GM19099 (cell line): ENCODE results near the gene HS6ST3.

Source experiments
- POLR2A ChIP-seq: IDR thresholded peaks from 3 replicates; pipeline ENCODE4 v1.6.1; 2011; ENCODE audit warnings: low read depth; ENCODE audit not compliant: insufficient read length; ENCODE audit errors: extremely low read depth

Gene HS6ST3

DNA sequence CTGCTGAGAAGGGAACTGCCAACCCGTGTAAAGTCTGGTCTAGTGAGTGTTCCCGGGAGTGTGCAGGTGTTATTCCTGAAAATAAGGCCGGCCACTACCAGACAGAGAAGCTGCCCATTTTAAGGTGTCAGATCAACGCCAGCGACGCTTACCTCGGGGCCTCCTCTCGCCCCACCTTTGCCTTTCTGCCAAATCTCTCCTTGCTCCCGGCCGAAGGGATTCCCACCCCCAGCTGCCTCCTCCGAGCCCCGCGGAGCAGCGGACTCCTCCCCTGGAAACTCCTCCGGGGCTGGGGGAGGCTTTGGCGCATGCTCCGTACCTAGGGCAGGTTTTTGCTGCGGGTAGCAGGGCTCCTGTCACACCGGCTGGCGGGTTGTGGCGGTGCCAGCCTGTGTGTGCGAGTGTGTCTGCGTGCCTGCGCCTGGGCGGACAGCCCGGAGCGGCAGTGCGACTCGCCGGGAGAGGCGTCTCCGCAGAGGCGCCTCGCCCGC, at the start of gene HS6ST3:
Gene HS6ST3 (plus strand): TSS at position 359 of the 491 bp plus-strand sequence.
- no peak for TF ChIP-seq POLR2A

DNA sequence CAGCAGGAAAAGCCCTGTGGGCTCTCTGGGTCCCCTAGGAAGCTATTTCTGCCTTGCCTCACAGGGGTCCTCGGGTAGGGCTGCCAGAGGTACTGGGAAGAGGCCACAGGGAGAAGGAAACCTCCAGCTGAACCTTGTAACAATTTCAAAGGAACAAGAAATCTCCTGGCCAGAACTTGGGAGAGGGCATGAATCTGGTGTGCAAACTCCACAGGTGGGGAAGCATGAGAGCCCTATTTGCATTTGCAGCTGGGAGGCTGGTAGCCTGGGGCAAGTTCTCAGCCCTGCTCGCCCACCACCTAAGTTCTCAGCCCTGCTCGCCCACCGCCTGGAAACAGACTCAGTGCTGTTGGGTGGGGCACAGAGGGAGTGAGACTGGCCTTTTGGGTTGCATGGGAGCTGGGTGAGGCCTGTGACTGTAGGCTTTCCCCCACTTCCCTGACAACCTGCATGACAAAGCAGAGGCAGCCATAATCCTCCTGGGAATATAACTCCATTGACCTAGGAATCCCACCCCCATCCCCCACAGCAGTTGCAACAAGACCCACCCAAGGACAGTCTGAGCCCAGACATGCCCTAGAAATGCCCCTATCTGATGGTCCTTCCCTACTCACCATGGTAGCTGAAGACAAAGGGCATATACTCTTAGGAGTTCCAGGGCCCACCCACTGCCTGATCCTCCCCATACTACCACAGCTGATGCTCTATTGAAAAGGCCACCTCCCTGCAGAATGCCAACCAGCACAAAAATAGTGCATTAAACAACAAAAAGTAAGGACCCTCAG, 48.4 kb upstream of the HS6ST3 start:
- no peak for TF ChIP-seq POLR2A

DNA sequence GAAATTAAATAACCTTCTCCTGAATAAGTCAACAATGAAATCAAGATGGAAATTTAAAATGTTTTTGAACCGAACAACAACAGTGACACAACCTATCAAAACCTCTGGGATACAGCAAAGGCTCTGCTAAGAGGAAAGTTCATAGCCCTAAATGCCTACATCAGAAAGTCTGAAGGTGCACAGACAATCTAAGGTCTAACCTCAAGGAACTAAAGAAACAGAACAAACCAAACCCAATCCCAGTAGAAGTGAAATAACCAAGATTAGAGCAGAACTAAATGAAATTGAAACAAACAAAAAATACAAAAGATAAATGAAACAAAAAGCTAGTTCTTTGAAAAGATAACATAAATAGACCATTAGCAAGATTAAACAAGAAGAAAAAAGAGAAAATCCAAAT, 45.7 kb upstream of the HS6ST3 start:
- TF ChIP-seq POLR2A = no peak

DNA sequence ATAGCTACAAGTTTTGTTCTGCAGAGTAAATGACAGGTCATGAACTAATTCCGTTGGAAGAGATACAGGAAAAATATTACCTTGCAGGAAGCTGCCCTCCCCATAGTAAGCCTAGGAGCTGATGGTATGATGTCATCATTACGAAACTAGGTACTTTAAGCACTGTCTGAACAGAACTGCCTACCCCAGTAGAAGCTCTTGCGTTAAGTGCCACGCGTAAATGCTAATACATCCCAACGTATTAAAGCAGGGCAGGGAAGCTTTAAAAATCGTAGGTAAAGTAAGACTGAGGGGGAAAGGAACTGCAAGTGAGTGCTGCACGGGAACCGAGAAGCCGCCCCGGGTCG, 37.3 kb upstream of the HS6ST3 start:
- no peak for TF ChIP-seq POLR2A

DNA sequence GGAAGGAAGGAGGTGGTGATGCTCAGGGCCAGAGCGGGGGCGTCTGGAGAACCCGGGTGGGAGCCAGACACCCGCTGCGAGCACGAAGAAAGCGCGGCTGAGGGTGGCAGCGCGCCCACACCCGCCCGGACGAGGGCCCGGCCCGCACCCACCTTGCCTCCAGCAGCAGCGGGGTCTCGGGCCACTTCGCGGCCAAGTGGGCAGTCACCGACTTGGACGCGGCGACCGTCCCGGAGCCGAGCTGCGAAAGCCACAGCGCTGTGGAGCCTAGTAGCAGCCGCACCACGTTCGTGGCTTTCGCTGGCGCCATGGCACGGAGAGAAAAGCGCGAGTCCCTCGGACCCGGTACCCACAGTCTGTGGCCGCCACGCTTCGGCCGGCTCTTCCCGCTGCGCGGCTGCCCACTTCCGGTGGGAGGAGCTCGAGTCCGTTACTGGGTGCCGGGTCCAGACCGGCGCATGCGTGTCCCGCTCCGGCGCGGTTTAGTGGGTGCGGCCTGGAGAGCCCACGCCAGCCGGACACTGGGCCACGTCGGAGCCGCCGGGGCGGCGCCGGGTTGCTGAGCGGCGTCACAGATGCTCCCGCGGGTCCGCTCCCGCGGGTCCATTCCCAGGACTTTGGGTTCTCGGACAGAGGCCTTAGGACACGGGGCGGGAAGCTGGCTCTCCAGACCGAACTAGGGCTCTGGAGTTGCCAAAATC, 36.8 kb upstream of the HS6ST3 start, which contains the start of gene UGGT2:
Gene UGGT2 (minus strand): TSS at position 399 of the 701 bp plus-strand sequence. CDS start 89 bp downstream, at position 310.
- TF ChIP-seq POLR2A = peak; percentile 79

DNA sequence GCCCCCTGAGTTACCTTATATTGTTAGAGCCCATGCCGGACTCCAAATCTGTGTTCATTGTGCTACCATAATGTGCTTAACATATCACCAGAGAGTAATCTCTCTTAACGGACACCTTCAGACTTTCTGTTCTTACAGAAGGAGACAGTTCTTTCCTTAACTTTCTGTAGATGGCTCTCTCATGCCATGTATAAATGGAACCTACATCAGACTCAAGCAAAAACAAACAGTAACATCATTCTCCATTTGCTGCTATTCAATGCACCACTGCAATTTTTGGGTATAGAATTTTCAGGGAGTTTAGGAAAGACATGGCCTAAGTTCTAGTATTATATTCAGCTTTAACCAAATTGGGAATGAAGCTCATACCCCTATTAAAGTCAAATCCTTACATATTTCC, 24.1 kb upstream of the HS6ST3 start:
- no peak for TF ChIP-seq POLR2A

DNA sequence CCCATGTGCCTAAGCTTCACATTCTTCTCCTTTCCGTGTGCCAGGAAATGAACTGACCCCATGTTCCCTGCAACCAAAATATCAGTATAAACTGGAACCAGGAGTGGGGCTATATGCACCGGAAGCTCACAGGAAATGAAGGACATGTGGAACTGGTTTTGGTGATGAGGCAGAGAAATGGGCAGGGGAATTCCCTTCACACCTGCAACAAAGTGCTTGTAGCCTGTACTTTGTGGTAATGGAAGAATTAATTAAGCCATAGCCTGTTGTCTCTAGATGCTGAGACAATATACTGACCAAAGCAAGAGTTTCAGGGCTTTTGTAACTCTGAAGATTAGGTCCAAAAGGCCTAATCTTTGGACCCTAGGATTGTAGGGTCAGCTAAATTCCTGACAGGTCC, 21.2 kb upstream of the HS6ST3 start:
- no peak for TF ChIP-seq POLR2A

DNA sequence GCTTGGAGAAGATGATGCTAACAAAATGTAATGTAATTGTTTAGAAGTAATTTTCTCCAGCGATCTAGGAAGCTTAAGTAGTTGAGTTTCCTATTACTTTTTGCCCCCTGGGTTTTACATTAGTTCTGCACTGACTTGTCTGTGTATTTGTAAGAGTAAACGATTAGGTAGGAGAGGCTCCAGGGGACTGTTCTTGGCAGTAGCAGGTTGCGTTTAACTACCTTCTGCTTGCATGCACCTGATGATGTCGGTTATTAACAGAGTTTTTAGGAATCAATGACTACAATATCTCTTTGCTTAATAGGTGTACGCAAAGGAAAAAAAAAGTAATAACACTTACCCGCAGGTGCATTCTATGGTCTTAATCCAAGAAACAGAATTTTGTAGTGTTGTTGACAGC, 18.4 kb upstream of the HS6ST3 start:
- TF ChIP-seq POLR2A = no peak

DNA sequence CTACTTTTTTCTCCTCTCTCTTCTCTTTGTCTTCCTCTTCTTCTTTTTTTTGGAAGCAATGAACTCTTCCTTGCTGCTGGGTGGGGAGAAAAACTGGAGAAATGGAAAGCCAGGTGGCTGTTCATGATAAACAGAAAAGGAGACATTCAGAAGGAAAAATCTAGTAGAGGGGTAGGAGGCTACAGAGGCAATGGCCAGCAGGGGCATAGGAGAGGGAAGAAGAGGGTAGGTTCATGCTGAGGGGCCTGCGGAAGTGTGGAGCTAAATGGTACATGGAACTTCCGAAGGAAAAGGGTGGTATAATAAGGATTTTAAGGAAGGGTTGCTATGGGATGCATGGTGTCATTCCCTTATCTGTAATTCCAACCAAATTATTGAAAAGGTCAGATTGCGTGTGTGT, 17.5 kb upstream of the HS6ST3 start:
- no peak for TF ChIP-seq POLR2A

DNA sequence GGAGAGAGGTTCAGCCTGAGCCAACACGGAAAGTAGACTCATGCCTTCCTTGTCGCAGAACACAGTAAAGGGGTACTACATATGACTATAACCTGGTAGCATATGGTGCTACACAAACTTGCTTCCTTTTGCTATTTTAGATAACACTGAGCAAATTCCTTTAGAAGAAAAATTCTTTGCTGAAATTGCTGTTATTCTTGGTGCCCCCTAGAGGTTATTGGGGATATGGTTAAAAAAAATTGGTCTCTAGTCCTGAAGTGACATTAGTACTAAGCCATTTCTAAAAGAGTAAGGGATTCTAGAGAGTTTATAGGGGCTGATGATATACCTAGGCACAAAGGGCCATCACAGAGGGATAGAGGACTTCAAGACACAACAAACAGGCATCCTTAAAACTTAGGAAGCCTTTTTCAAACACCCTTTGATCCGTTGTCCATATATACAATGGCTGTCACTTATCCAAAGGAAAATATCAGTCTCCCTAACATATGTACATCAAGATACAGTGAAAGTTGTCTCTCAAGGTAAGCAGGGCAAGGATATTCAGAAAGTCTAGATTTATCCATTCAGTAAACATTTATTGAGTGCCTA, 13.9 kb upstream of the HS6ST3 start:
- no peak for TF ChIP-seq POLR2A

DNA sequence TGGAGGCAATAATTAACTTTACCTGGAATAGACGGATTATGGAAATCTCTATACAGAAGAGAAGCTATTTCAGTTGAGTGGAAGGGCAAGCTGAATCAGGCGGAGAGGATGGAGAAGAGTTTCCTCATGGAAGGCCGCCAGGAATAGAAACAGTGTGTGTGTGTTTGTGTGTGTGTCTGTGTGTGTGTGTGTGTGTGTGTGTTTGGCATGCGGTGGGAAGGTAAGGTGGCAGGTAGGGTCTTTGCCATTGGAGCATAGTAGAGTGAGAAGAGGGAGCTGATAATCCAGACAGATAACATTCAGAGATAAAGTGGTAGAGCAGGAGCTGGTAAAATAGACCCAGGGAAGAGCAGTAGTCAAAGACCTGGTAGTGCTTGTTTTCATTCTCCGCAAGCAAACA, 9.2 kb upstream of the HS6ST3 start:
- TF ChIP-seq POLR2A = no peak

DNA sequence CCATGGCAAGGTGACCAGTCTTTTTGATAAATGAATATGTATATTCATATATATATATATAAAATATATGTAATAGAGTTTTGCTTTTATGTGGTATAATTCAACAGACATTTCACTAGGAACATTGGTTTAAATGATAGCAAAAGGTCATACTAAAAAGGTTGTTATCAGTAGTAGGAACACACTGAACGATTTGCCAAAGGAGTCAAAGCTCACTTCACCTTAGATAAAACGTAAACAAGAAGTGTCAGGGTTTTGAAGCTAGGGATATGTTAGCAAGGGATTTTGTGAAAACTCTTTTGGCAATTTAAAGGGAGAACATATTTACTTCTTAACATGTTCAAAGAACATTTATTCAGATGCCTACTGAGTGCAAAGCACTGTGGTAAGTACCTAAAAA, 8.0 kb upstream of the HS6ST3 start:
- TF ChIP-seq POLR2A = no peak

DNA sequence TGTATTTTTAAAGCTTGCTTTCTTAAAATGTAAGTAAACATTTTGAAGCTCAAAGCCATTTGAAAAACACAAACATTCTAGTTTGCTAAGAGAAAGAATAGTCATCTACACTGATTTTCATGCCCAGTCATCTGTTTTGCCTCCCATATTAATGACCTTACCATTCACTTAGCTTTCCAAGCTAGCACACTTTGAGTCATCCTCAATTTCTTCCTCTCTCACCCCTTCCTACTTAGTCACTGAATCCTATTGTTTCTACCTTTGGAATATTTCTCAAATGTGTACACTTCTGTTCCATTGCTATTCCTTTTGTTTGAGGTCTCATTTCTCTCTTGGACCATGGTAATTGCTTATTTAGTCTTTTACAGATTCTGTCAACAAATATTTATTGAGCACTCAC, 7.3 kb upstream of the HS6ST3 start:
- no peak for TF ChIP-seq POLR2A

DNA sequence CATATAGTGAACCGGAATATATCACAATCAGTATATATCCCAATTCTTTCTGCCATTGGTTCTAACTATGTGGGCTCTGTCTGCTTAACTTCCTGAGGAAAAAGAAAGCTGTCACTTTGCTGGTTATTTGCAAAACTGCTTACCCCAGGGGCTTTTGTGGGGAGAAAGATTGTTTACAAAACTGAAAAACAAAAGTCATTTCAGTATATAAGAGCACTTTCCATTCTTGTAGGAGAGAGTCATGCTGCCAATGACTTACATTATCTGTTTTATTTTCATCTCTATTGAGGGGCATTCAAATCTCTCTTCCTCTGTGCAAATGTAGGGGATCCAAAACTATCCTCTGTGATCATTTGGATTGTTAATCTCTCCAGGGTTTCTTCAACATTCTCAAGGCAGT, 3.2 kb upstream of the HS6ST3 start:
- TF ChIP-seq POLR2A = no peak

DNA sequence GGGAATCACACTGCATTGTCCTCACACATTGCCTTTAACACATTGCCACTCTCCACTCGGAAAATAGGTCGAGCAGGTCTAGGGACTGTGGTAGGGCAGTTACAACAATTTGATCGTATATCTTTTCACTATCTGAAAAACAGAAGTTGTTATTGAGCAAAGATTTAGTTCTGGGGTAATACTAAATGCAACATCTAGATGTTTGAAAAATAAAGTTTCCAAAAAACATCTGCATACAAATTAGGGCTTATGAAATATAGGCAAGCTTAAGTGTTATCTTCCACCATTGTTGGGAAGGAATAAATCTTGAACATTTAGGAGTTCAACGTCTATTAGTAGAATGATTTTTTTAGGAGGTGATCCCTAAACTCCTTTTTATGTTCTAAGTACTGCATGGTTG, 768 bp upstream of the HS6ST3 start:
- TF ChIP-seq POLR2A = no peak
